Vagina (tissue), 2 donors: ENCODE measurements around the gene HINT3. TPM values are rescaled to one million over a fixed set of nuclear protein-coding genes. Genes with fewer than 3 reads are reported as not detected.
"Not testable (repeated sequence)": the region's sequence is repeated elsewhere in the genome, so short reads cannot be mapped to it uniquely, and the experiment has no call there.

Experiments
- DNase-seq, 2 donors: peaks; one replicate each; pipeline ENCODE4 v3.0.0-alpha.2; 2017; ENCODE audit errors: extremely low spot score in 2 of 2
- H3K27ac ChIP-seq: fragments of 200-600 bp; sonication (generic); one replicate; pipeline ENCODE4 v1.5.1; 2019
- H3K27me3 ChIP-seq: fragments of 200-600 bp; sonication (generic); one replicate; pipeline ENCODE4 v1.5.1; 2019
- H3K36me3 ChIP-seq, 2 donors: fragments of 200-600 bp; sonication (generic); one replicate each; pipeline ENCODE4 v1.5.1; 2017 to 2019
- H3K4me1 ChIP-seq: fragments of 200-600 bp; sonication (generic); one replicate; pipeline ENCODE4 v1.5.1; 2019
- H3K4me3 ChIP-seq, 2 donors: fragments of 200-600 bp; sonication (generic); 1 replicate in 1 of 2; 2 replicates in 1 of 2; pipeline ENCODE4 v1.5.1; 2016 to 2019
- H3K9me3 ChIP-seq: fragments of 200-600 bp; sonication (generic); one replicate; pipeline ENCODE4 v1.5.1; 2019
- POLR2A ChIP-seq, 2 donors: fragments of 450-650 bp; IDR thresholded peaks; one replicate each; pipeline ENCODE4 v1.6.1; 2017; ENCODE audit warnings: antibody characterized with exemption in 2 of 2, mild to moderate bottlenecking in 2 of 2, moderate library complexity in 2 of 2
- POLR2AphosphoS5 ChIP-seq, 2 donors: sonication (generic); formaldehyde crosslinking; IDR thresholded peaks; one replicate each; pipeline ENCODE4 v1.9.0; 2017; ENCODE audit warnings: antibody characterized with exemption in 2 of 2, mild to moderate bottlenecking in 2 of 2, low read depth in 1 of 2; ENCODE audit not compliant: insufficient read depth in 1 of 2
- intact Hi-C: fragments of 100-400 bp; cut with DNase I; formaldehyde crosslinking; loops from one replicate; pipeline ENCODE4 v1.15.1; 2023
- total RNA-seq: library from RNA; depleted of rRNA; stranded (reverse); fragments of >200 nt; gene quantifications from one replicate; pipeline ENCODE4 v1.2.3, GENCODE V29; 2016
- TF ChIP-seq, protein P1 (sequence below), 3 experiments: fragments of 450-650 bp in 2 of 3; fragments of 200-600 bp in 1 of 3; sonication (generic) in 1 of 3; IDR thresholded peaks; one replicate each; pipeline ENCODE4 v1.5.1; 2017 to 2019; ENCODE audit warnings: antibody characterized with exemption in 3 of 3, mild to moderate bottlenecking in 2 of 3, moderate library complexity in 2 of 3

Gene HINT3
- total RNA-seq, 1 donor from 2014 or later: 18.4 TPM

DNA sequence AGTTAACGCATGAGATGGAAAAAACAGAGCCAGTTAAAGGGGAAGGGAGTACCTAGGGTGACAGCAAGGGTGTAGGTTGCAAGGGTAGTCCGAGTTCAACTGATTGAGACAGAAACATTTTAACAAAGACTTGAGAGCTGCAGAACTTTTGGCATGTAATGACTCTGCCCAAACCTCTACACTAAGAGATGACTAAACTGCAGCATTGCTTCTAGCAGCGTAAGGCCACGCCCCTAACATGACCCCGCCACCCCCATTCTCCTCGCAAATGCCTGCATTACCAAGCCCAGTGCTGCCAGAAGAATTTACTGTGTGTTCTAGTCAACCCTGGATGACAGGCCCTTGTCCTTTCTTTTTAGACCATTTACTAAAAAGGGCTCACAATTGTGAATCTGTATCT is 6.3 kb upstream of the HINT3 start:
- Histone ChIP-seq H3K9me3 (no peaks in the 10 kb centered on the region), H3K4me3 (no peak overlapping the region), H3K36me3 (no peaks in the 10 kb centered on the region), H3K27ac (no peak overlapping the region), H3K27me3 (no peaks in the 10 kb centered on the region), H3K4me1 (peaks cover 20% of the 10 kb centered on the region)
- intact Hi-C loops: no loop called here
- DNase-seq: no peak
- TF ChIP-seq, protein P1, sequence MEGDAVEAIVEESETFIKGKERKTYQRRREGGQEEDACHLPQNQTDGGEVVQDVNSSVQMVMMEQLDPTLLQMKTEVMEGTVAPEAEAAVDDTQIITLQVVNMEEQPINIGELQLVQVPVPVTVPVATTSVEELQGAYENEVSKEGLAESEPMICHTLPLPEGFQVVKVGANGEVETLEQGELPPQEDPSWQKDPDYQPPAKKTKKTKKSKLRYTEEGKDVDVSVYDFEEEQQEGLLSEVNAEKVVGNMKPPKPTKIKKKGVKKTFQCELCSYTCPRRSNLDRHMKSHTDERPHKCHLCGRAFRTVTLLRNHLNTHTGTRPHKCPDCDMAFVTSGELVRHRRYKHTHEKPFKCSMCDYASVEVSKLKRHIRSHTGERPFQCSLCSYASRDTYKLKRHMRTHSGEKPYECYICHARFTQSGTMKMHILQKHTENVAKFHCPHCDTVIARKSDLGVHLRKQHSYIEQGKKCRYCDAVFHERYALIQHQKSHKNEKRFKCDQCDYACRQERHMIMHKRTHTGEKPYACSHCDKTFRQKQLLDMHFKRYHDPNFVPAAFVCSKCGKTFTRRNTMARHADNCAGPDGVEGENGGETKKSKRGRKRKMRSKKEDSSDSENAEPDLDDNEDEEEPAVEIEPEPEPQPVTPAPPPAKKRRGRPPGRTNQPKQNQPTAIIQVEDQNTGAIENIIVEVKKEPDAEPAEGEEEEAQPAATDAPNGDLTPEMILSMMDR (IDR thresholded peaks at IDR 0.05): no peak

DNA sequence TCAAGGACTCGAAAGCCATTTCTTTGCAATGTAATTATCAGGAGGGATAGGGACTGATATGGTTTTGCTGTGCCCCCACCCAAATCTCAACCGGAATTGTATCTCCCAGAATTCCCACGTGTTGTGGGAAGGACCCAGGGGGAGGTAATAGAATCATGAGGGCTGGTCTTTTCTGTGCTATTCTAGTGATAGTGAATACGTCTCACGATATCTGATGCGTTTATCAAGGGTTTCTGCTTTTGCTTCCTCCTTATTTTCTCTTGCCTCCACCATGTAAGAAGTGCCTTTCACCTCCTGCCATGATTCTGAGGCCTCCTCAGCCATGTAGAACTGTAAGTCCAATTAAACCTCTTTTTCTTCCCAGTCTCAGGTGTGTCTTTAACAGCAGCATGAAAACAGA is 5.9 kb upstream of the HINT3 start:
- H3K4me3 ChIP-seq, H3K27me3 ChIP-seq, DNase-seq, H3K36me3 ChIP-seq, H3K9me3 ChIP-seq, H3K27ac ChIP-seq, intact Hi-C loops: not testable (repeated sequence)
- peaks cover 19% of the 10 kb centered on the region for H3K4me1 ChIP-seq

DNA sequence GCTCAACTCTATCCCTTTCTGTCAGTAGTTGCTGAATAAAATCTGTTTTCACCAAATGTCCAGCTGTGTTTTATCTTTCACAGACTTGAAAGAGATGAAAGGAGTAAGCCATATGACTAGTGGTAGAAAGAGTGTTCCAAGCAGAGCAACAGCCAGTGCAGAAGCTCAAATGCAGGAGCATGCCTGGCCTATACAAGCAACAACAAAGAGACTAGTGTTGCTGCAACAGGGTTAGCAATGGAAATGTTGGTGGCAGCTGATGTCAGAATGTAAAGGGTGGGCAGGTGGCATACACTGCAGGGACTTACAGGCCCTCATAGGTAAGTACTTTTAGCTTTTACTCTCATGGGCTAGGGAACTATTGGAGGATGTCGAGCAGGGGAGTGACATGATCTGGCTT is 5.2 kb upstream of the HINT3 start:
- H3K27ac ChIP-seq: no peak overlapping the region
- no peaks in the 10 kb centered on the region for H3K36me3 ChIP-seq
- intact Hi-C loops: no loop called here
- TF ChIP-seq, protein P1 (IDR thresholded peaks at IDR 0.05): no peak
- TF ChIP-seq POLR2AphosphoS5 (IDR thresholded peaks at IDR 0.05; ENCODE audit: insufficient read depth in 1 of 2, low read depth in 1 of 2) (no peak), POLR2A (IDR thresholded peaks at IDR 0.05) (no peak)
- no peaks in the 10 kb centered on the region for H3K27me3 ChIP-seq
- peaks cover 18% of the 10 kb centered on the region for H3K4me1 ChIP-seq
- H3K9me3 ChIP-seq: no peaks in the 10 kb centered on the region
- H3K4me3 ChIP-seq: no peak overlapping the region
- DNase-seq: no peak

DNA sequence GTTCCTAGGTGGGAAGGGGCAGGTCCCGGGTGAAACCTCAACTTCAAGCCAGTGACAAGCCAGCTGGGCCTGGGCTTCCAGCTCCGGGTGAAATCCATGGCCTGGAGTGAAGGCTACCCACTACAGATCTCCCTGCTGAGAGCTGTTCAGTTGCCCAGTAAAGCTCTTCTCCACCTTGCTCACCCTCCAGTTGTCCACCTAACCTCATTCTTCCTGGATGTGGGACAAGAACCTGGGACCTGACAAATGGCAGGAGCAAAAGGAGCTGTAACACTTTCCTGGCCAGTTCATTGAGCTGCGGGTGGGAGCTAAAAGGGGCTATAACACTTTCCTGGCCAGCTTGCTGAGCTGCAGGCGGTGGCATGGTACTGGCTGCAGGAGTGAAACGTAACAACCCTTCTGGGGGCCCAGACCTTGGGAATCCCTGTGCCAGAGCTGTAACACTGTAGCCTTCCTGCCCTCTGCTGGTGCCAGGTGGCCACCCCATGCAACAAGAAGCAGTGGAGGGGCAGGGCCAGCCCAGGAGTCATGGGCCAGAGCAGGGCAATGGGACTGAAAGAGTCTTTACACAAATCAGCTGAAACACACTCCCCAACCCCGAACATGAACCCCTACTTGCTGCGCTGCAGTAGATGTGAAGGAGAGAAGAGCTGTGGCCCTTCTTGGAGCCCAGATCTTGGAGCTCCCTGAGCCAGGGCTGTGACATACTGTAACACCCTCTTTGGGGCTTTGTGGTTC is 3.6 kb upstream of the HINT3 start:
- TF ChIP-seq, protein P1 (IDR thresholded peaks at IDR 0.05): no peak
- no peak for TF ChIP-seq POLR2AphosphoS5 (IDR thresholded peaks at IDR 0.05; ENCODE audit: insufficient read depth in 1 of 2, low read depth in 1 of 2)
- TF ChIP-seq POLR2A (IDR thresholded peaks at IDR 0.05): no peak
- H3K9me3 ChIP-seq: no peaks in the 10 kb centered on the region
- intact Hi-C loops: no loop called here
- no peak overlapping the region for H3K27ac ChIP-seq
- H3K4me3 ChIP-seq: no peak overlapping the region
- no peaks in the 10 kb centered on the region for H3K27me3 ChIP-seq
- peaks cover 13% of the 10 kb centered on the region for H3K4me1 ChIP-seq
- H3K36me3 ChIP-seq: no peaks in the 10 kb centered on the region
- DNase-seq: no peak

DNA sequence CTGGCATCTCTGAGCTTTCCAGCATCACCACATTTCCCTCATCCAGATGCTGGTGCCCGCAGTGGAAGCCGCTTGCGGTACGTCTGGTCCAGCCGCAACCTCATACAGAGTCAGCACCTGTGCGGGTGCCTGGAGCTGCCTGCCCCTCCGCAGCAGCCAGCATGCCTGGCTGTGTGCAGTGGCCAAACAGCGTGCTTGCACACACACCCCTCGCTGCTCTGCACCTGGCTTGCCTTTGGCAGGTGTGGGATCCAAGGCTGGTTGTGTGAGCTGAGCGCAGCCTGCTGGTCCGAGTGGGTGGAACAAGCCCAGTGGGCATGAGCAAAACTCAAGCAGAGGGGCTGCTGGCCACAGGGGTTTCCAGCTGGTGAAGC is 3.1 kb upstream of the HINT3 start:
- Histone ChIP-seq H3K36me3 (no peaks in the 10 kb centered on the region), H3K4me1 (peaks cover 18% of the 10 kb centered on the region), H3K4me3 (no peak overlapping the region), H3K27me3 (no peaks in the 10 kb centered on the region), H3K27ac (no peak overlapping the region), H3K9me3 (no peaks in the 10 kb centered on the region)
- DNase-seq: no peak
- intact Hi-C loops: no loop called here
- TF ChIP-seq, protein P1 (IDR thresholded peaks at IDR 0.05): no peak
- TF ChIP-seq POLR2AphosphoS5 (IDR thresholded peaks at IDR 0.05; ENCODE audit: insufficient read depth in 1 of 2, low read depth in 1 of 2): no peak
- TF ChIP-seq POLR2A (IDR thresholded peaks at IDR 0.05): no peak
